Measurements from ENCODE around the gene KBTBD2.
A peak's percentile ranks its signal among the peaks of the same experiment; 100 is the strongest.
"Not testable (repeated sequence)": the region's sequence is repeated elsewhere in the genome, so short reads cannot be mapped to it uniquely, and the experiment has no call there.

KBTBD2 gene

GRCh38 chr7:32891043-32891799 is at the start of gene KBTBD2:
TSS of gene KBTBD2 (minus strand) at chr7:32891760. CDS start at chr7:32879604, 12,156 bp downstream.
- DNase-seq, result peak; percentile 37

- DNase-seq, result no peak
These were observed 49.6 kb upstream of the KBTBD2 start for GRCh38 chr7:32941181-32941580.

- DNase-seq, result no peak
These were observed 46.0 kb upstream of the KBTBD2 start for GRCh38 chr7:32937344-32938174.

- no peak for DNase-seq
These were observed 45.1 kb upstream of the KBTBD2 start for GRCh38 chr7:32936689-32937088.

GRCh38 chr7:32935558-32935957 is 44.0 kb upstream of the KBTBD2 start:
- no peak for DNase-seq

GRCh38 chr7:32930378-32930777 is 38.8 kb upstream of the KBTBD2 start:
- DNase-seq, result no peak

GRCh38 chr7:32929430-32930143 is 38.0 kb upstream of the KBTBD2 start:
- DNase-seq, result no peak

GRCh38 chr7:32928785-32929298 is 37.3 kb upstream of the KBTBD2 start:
- DNase-seq, result no peak

- DNase-seq, result no peak
These were observed 30.3 kb upstream of the KBTBD2 start for GRCh38 chr7:32921896-32922295.

- DNase-seq, result not testable (repeated sequence)
These were observed 25.4 kb upstream of the KBTBD2 start for GRCh38 chr7:32916994-32917393.

GRCh38 chr7:32916006-32916405 is 24.4 kb upstream of the KBTBD2 start:
- DNase-seq, result no peak

GRCh38 chr7:32915041-32915536 is 23.5 kb upstream of the KBTBD2 start:
- no peak for DNase-seq

- DNase-seq, result no peak
These were observed 22.6 kb upstream of the KBTBD2 start for GRCh38 chr7:32914184-32914583.

- no peak for DNase-seq
These were observed 18.6 kb upstream of the KBTBD2 start for GRCh38 chr7:32910195-32910594.

GRCh38 chr7:32905175-32905662 is 13.7 kb upstream of the KBTBD2 start:
- peak; percentile 64 for DNase-seq

GRCh38 chr7:32901629-32902028 is 10.1 kb upstream of the KBTBD2 start:
- no peak for DNase-seq

GRCh38 chr7:32900433-32900995 is 9.0 kb upstream of the KBTBD2 start:
- DNase-seq, result no peak

GRCh38 chr7:32897376-32897775 is 5.8 kb upstream of the KBTBD2 start:
- DNase-seq, result not testable (repeated sequence)

- DNase-seq, result no peak
These were observed 5.2 kb upstream of the KBTBD2 start for GRCh38 chr7:32896564-32897347.

GRCh38 chr7:32894171-32894570 is 2.6 kb upstream of the KBTBD2 start:
- DNase-seq, result no peak

- DNase-seq, result no peak
These were observed 2.2 kb upstream of the KBTBD2 start for GRCh38 chr7:32893722-32894121.

GRCh38 chr7:32893207-32893524 is 1.6 kb upstream of the KBTBD2 start:
- DNase-seq, result no peak

Measured in NCI-H2029 treated with DMSO at 0.1 percent for 48 hours (cell line).